ENCODE data around the gene THEMIS.

The THEMIS gene

GRCh38 chr6:127900935-127901334 lies at the start of gene THEMIS:
Gene THEMIS (minus strand): TSS chr6:127901058. CDS start chr6:127900932, 126 bp downstream.
- TF ChIP-seq, protein P1, sequence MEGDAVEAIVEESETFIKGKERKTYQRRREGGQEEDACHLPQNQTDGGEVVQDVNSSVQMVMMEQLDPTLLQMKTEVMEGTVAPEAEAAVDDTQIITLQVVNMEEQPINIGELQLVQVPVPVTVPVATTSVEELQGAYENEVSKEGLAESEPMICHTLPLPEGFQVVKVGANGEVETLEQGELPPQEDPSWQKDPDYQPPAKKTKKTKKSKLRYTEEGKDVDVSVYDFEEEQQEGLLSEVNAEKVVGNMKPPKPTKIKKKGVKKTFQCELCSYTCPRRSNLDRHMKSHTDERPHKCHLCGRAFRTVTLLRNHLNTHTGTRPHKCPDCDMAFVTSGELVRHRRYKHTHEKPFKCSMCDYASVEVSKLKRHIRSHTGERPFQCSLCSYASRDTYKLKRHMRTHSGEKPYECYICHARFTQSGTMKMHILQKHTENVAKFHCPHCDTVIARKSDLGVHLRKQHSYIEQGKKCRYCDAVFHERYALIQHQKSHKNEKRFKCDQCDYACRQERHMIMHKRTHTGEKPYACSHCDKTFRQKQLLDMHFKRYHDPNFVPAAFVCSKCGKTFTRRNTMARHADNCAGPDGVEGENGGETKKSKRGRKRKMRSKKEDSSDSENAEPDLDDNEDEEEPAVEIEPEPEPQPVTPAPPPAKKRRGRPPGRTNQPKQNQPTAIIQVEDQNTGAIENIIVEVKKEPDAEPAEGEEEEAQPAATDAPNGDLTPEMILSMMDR (IDR thresholded peaks at IDR 0.05; ENCODE audit: borderline replicate concordance, extremely low read depth, low read length, poor library complexity, severe bottlenecking): peak; percentile 50
- no peak for TF ChIP-seq EZH2 (IDR thresholded peaks at IDR 0.05; ENCODE audit: borderline replicate concordance, low read depth, low read length, severe bottlenecking)
- H4K20me1 ChIP-seq (ENCODE audit: insufficient read depth, low read length): no peaks in the 10 kb centered on the region
- H2AFZ ChIP-seq (ENCODE audit: low read depth, low read length): peak within 1 kb of the TSS; percentile 11
- no peaks in the 10 kb centered on the region for H3K27me3 ChIP-seq (ENCODE audit: insufficient read depth, low read length, poor library complexity)
- H3K27ac ChIP-seq (ENCODE audit: low read length): peak within 1 kb of the TSS; percentile 73
- H3K9ac ChIP-seq (ENCODE audit: low read depth, low read length): peak within 1 kb of the TSS; percentile 55
- peaks cover 32% of the 10 kb centered on the region for H3K79me2 ChIP-seq (ENCODE audit: insufficient read depth, low read length)
- peak; percentile 73 for DNase-seq
- H3K9me3 ChIP-seq (ENCODE audit: insufficient read depth, low read length, severe bottlenecking): no peaks in the 10 kb centered on the region
- peak within 1 kb of the TSS; percentile 63 for H3K4me2 ChIP-seq (ENCODE audit: insufficient read depth, low read length)
- H3K4me1 ChIP-seq (ENCODE audit: insufficient read depth, low read length): peaks cover 41% of the 10 kb centered on the region
- peak within 1 kb of the TSS; percentile 16 to 56 for H3K4me3 ChIP-seq (ENCODE audit: low read depth in 1 of 2, low read length in 2 of 2)
- ATAC-seq (ENCODE audit: insufficient read depth, low read depth): peak; percentile 87
- H3K36me3 ChIP-seq (ENCODE audit: insufficient read depth, low read length): no peaks in the 10 kb centered on the region

DNA sequence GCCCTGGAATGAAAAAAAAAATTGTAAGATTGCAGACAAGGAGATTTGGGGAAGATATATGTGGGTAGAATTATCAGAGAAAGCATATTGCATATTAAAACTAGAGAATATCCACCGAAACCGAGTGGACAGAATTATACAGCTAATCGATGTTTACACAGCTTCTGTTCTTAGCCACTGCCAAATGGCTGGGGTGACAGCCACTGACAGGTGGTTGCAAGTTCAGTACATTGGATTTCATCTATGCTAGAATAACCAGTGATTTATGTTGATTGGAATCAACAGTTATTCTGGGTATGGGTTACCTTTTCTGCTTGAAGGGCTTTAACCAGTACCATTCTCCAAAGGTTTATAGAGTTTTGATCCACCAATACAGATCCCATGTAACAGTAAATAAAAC lies 48.4 kb upstream of the THEMIS start:
- ATAC-seq (ENCODE audit: insufficient read depth, low read depth): no peak

DNA sequence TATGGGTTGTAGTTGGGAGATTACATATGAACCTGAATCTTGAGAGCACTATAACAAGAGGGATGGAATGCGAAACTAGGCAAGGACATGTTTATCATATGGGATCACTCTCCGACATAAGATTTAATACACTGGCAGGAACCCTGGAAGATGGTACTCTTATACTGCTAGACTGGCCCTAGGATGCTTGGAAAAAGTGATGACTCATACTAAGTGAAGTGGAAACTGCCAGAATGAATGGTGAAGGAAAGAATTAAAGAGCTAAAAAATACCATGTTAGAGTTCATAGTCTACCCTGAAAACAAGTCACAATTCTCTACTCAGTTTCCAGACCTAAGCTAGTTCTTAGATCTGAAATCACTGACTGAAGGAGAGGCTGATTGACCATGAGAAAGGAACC lies 45.5 kb upstream of the THEMIS start:
- no peak for DNase-seq
- no peak for TF ChIP-seq EZH2 (IDR thresholded peaks at IDR 0.05; ENCODE audit: borderline replicate concordance, low read depth, low read length, severe bottlenecking)
- no peak overlapping the region for H3K9ac ChIP-seq (ENCODE audit: low read depth, low read length)
- H3K9me3 ChIP-seq (ENCODE audit: insufficient read depth, low read length, severe bottlenecking): no peaks in the 10 kb centered on the region
- no peaks in the 10 kb centered on the region for H4K20me1 ChIP-seq (ENCODE audit: insufficient read depth, low read length)
- no peaks in the 10 kb centered on the region for H3K36me3 ChIP-seq (ENCODE audit: insufficient read depth, low read length)
- H3K4me3 ChIP-seq (ENCODE audit: low read depth in 1 of 2, low read length in 2 of 2): no peak overlapping the region
- H3K4me1 ChIP-seq (ENCODE audit: insufficient read depth, low read length): peaks cover 16% of the 10 kb centered on the region
- H3K27me3 ChIP-seq (ENCODE audit: insufficient read depth, low read length, poor library complexity): no peaks in the 10 kb centered on the region
- H2AFZ ChIP-seq (ENCODE audit: low read depth, low read length): no peak overlapping the region
- H3K27ac ChIP-seq (ENCODE audit: low read length): no peak overlapping the region
- no peak overlapping the region for H3K4me2 ChIP-seq (ENCODE audit: insufficient read depth, low read length)
- H3K79me2 ChIP-seq (ENCODE audit: insufficient read depth, low read length): no peaks in the 10 kb centered on the region
- no peak for ATAC-seq (ENCODE audit: insufficient read depth, low read depth)

More for the DNA sequence above, 48.4 kb upstream of the THEMIS start:
- no peaks in the 10 kb centered on the region for H4K20me1 ChIP-seq (ENCODE audit: insufficient read depth, low read length)
- DNase-seq: no peak
- TF ChIP-seq, protein P1 (IDR thresholded peaks at IDR 0.05; ENCODE audit: borderline replicate concordance, extremely low read depth, low read length, poor library complexity, severe bottlenecking): no peak
- no peak for TF ChIP-seq EZH2 (IDR thresholded peaks at IDR 0.05; ENCODE audit: borderline replicate concordance, low read depth, low read length, severe bottlenecking)
- H3K36me3 ChIP-seq (ENCODE audit: insufficient read depth, low read length): no peaks in the 10 kb centered on the region
- H3K4me3 ChIP-seq (ENCODE audit: low read depth in 1 of 2, low read length in 2 of 2): no peak overlapping the region
- no peak overlapping the region for H3K9ac ChIP-seq (ENCODE audit: low read depth, low read length)
- H3K79me2 ChIP-seq (ENCODE audit: insufficient read depth, low read length): no peaks in the 10 kb centered on the region
- no peaks in the 10 kb centered on the region for H3K9me3 ChIP-seq (ENCODE audit: insufficient read depth, low read length, severe bottlenecking)
- H3K27me3 ChIP-seq (ENCODE audit: insufficient read depth, low read length, poor library complexity): no peaks in the 10 kb centered on the region
- peaks cover 29% of the 10 kb centered on the region for H3K4me1 ChIP-seq (ENCODE audit: insufficient read depth, low read length)
- no peak overlapping the region for H3K4me2 ChIP-seq (ENCODE audit: insufficient read depth, low read length)
- H2AFZ ChIP-seq (ENCODE audit: low read depth, low read length): no peak overlapping the region
- no peak overlapping the region for H3K27ac ChIP-seq (ENCODE audit: low read length)

- TF ChIP-seq, protein P1 (IDR thresholded peaks at IDR 0.05; ENCODE audit: borderline replicate concordance, extremely low read depth, low read length, poor library complexity, severe bottlenecking): no peak
- no peak for TF ChIP-seq EZH2 (IDR thresholded peaks at IDR 0.05; ENCODE audit: borderline replicate concordance, low read depth, low read length, severe bottlenecking)
- no peaks in the 10 kb centered on the region for H3K27me3 ChIP-seq (ENCODE audit: insufficient read depth, low read length, poor library complexity)
Observed at GRCh38 chr6:127945434-127946097, 44.7 kb upstream of the THEMIS start.

More at GRCh38 chr6:127945434-127946097, 44.7 kb upstream of the THEMIS start:
- Histone ChIP-seq H4K20me1 (ENCODE audit: insufficient read depth, low read length) (no peaks in the 10 kb centered on the region), H3K9me3 (ENCODE audit: insufficient read depth, low read length, severe bottlenecking) (no peaks in the 10 kb centered on the region), H3K4me2 (ENCODE audit: insufficient read depth, low read length) (no peak overlapping the region), H3K4me1 (ENCODE audit: insufficient read depth, low read length) (peaks cover 8% of the 10 kb centered on the region), H3K4me3 (ENCODE audit: low read depth in 1 of 2, low read length in 2 of 2) (no peak overlapping the region), H3K79me2 (ENCODE audit: insufficient read depth, low read length) (no peaks in the 10 kb centered on the region), H2AFZ (ENCODE audit: low read depth, low read length) (no peak overlapping the region), H3K27ac (ENCODE audit: low read length) (no peak overlapping the region), H3K9ac (ENCODE audit: low read depth, low read length) (no peak overlapping the region), H3K36me3 (ENCODE audit: insufficient read depth, low read length) (no peaks in the 10 kb centered on the region)
- ATAC-seq (ENCODE audit: insufficient read depth, low read depth) (no peak), DNase-seq (no peak)

All from DND-41 (cell line).